Esophagus muscularis mucosa (tissue), 4 donors: Measurements from ENCODE around the gene SOCS7. TPM values are rescaled to one million over a fixed set of nuclear protein-coding genes. Genes with fewer than 3 reads are reported as not detected.

Experiments used
- DNase-seq: peaks from one replicate; pipeline ENCODE4 v3.0.0-alpha.2; 2017; ENCODE audit errors: extremely low spot score
- H3K27ac ChIP-seq, 4 donors: fragments of 200-600 bp; sonication (generic); replicated peaks in 1 of 4; 1 replicate in 3 of 4; 2 replicates in 1 of 4; pipeline ENCODE4 v1.5.1; 2016 to 2019; ENCODE audit warnings: mild to moderate bottlenecking in 1 of 4
- H3K27me3 ChIP-seq, 4 donors: fragments of 200-600 bp; sonication (generic); one replicate each; pipeline versions ENCODE4 v1.5.1 to v1.6.0; 2016 to 2019
- H3K36me3 ChIP-seq, 4 donors: fragments of 200-600 bp; sonication (generic); one replicate each; pipeline ENCODE4 v1.5.1; 2016 to 2019
- H3K4me1 ChIP-seq, 4 donors: fragments of 200-600 bp; sonication (generic); one replicate each; pipeline ENCODE4 v1.5.1; 2016 to 2019
- H3K4me3 ChIP-seq, 4 donors: fragments of 200-600 bp; sonication (generic); 1 replicate in 2 of 4; 2 replicates in 2 of 4; pipeline ENCODE4 v1.5.1; 2016 to 2019; ENCODE audit warnings: mild to moderate bottlenecking in 4 of 4, moderate library complexity in 1 of 4
- H3K9me3 ChIP-seq, 4 donors: fragments of 200-600 bp; sonication (generic); 1 replicate in 3 of 4; 2 replicates in 1 of 4; pipeline ENCODE4 v1.5.1; 2016 to 2019
- CTCF ChIP-seq, 3 experiments: fragments of 200-600 bp in 2 of 3; fragments of 450-650 bp in 1 of 3; sonication (generic) in 2 of 3; IDR thresholded peaks; one replicate each; pipeline ENCODE4 v1.5.1; 2017 to 2019; ENCODE audit warnings: antibody characterized with exemption in 3 of 3, mild to moderate bottlenecking in 2 of 3, moderate library complexity in 1 of 3
- EP300 ChIP-seq: sonication (generic); formaldehyde crosslinking; IDR thresholded peaks from one replicate; pipeline ENCODE4 v1.6.1; 2017; ENCODE audit warnings: antibody characterized with exemption
- POLR2A ChIP-seq: fragments of 450-650 bp; IDR thresholded peaks from one replicate; pipeline ENCODE4 v1.6.1; 2017; ENCODE audit warnings: antibody characterized with exemption, moderate library complexity, mild to moderate bottlenecking, low read depth
- POLR2AphosphoS5 ChIP-seq, 2 donors: sonication (generic); formaldehyde crosslinking; IDR thresholded peaks; one replicate each; pipeline ENCODE4 v1.6.1; 2017; ENCODE audit warnings: antibody characterized with exemption in 2 of 2
- WGBS: methylation state at CpG from one replicate; pipeline ENCODE4 v1.1.5; 2018; 5-methylcytosine and 5-hydroxymethylcytosine counted together
- intact Hi-C: fragments of 100-400 bp; cut with DNase I; formaldehyde crosslinking; loops from one replicate; pipeline ENCODE4 v1.15.1; 2023
- total RNA-seq, 4 donors: library from RNA; depleted of rRNA; stranded (reverse); fragments of >200 nt; gene quantifications; one replicate each; pipeline versions ENCODE4 v1.1.0 to v1.2.1, GENCODE V29; 2016

The SOCS7 gene
- total RNA-seq, 4 donors from 2014 or later = 11.2 to 18.9 (median 13.5) TPM

DNA sequence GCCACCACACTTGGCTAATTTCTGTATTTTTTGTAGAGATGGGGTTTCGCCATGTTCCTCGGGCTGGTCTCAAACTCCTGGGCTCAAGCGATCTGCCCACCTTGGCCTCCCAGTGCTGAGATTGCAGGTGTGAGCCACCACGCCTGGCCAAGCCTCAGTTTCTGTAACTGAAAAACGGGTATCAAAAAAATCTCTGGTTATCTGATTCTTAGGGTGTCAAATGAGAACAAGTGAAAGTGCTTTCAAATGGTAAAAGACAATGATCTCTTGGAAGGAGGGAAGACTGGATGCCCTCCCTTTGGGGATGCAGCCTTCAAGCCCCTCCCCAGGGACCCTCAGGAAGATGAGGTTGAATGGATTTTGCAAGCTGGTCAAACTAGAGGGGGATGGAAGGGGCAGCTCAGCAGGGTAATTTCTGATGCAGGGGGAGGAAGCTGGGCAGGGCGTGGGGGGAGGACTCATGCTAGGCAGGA, 98.9 kb downstream of the SOCS7 start:
- no peaks in the 10 kb centered on the region for H3K36me3 ChIP-seq
- peak overlapping the region; percentile 63 to 82 (median 74) for H3K27ac ChIP-seq
- intact Hi-C loops = no loop called here
- no peak for DNase-seq
- H3K9me3 ChIP-seq = no peaks in the 10 kb centered on the region
- TF ChIP-seq CTCF (IDR thresholded peaks at IDR 0.05) (no peak), POLR2A (no peak), EP300 (no peak), POLR2AphosphoS5 (IDR thresholded peaks at IDR 0.05) (no peak)
- H3K4me1 ChIP-seq = peaks cover 71 to 84% (median 78%) of the 10 kb centered on the region in 4 donors
- no peaks in the 10 kb centered on the region for H3K27me3 ChIP-seq
- 74% methylated on average over 6 of the region's 6 CpGs for WGBS
- H3K4me3 ChIP-seq = peak overlapping the region in 1 of 4 donors; percentile 30

DNA sequence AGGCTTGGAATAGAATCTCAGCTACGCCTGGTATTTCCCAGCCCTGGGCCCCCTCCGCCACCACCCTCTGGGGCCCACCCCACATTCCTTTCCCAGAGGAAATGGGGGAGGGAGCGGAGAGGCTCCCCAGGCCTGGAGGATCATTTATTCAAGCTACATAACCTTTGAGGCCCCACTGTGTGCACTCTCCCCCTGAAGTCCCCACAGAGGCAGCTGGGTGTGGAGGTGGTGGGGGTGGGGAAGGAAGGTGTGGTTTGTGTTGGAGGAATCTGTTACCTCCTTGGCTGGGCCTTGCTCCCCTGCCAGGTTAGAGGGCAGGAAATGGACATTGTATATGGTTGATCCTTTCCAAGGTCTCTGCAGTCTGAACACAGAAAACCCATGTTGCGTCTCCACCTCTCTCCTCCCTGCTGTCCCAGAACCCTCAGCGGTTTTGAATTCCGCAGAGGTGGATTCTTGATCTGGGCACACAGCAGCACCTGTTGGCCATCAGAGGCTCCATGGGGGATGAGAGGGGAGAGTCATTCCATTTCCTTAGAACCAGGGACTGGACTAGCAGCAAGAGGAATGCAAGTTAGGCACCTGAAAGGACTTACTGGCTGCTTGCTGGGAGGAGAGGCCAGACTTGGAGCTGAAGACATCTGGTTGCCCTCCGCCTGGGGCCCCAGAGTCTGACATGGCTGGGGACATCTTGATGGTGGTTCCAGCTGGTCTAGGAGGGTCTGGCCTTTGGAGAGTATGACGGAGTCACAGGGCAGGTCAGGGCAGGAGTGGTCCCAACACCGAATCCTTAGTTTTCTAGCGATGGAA, 99.6 kb downstream of the SOCS7 start:
- H3K36me3 ChIP-seq = no peaks in the 10 kb centered on the region
- peak overlapping the region; percentile 63 to 82 (median 74) for H3K27ac ChIP-seq
- peak overlapping the region; percentile 6 to 30 (median 16) for H3K4me3 ChIP-seq
- DNase-seq = no peak
- intact Hi-C loops = no loop called here
- no peaks in the 10 kb centered on the region for H3K9me3 ChIP-seq
- H3K4me1 ChIP-seq = peaks cover 77 to 91% (median 84%) of the 10 kb centered on the region in 4 donors
- no peak for TF ChIP-seq EP300
- TF ChIP-seq POLR2AphosphoS5 (IDR thresholded peaks at IDR 0.05) = peak; percentile 43 to 67
- no peak for TF ChIP-seq CTCF (IDR thresholded peaks at IDR 0.05)
- WGBS = 44% methylated on average over 10 of the region's 10 CpGs
- H3K27me3 ChIP-seq = no peaks in the 10 kb centered on the region

GRCh38 chr17:38451840-38452529, 100.3 kb downstream of the SOCS7 start:
- H3K27ac ChIP-seq = peak overlapping the region; percentile 63 to 82 (median 74)
- TF ChIP-seq POLR2AphosphoS5 (IDR thresholded peaks at IDR 0.05) = no peak
- no peak for TF ChIP-seq CTCF (IDR thresholded peaks at IDR 0.05)
- no peak for TF ChIP-seq POLR2A
- TF ChIP-seq EP300 = no peak
- intact Hi-C loops = no loop called here
- peak overlapping the region; percentile 6 to 30 (median 16) for H3K4me3 ChIP-seq
- H3K9me3 ChIP-seq = no peaks in the 10 kb centered on the region
- H3K4me1 ChIP-seq = peaks cover 83 to 92% (median 90%) of the 10 kb centered on the region in 4 donors
- no peaks in the 10 kb centered on the region for H3K27me3 ChIP-seq
- H3K36me3 ChIP-seq = no peaks in the 10 kb centered on the region
- 37% methylated on average over 18 of the region's 18 CpGs for WGBS
- no peak for DNase-seq

GRCh38 chr17:38452719-38453118, 101.1 kb downstream of the SOCS7 start:
- Histone ChIP-seq H3K9me3 (no peaks in the 10 kb centered on the region), H3K4me1 (peaks cover 86 to 92% (median 90%) of the 10 kb centered on the region in 4 donors), H3K27me3 (no peaks in the 10 kb centered on the region), H3K4me3 (peak overlapping the region in 1 of 4 donors; percentile 50), H3K27ac (peak overlapping the region; percentile 63 to 82 (median 74)), H3K36me3 (peaks cover 0 to under 1% (median under 1%) of the 10 kb centered on the region in 4 donors)
- no peak for DNase-seq
- 86% methylated on average over 5 of the region's 6 CpGs for WGBS
- intact Hi-C loops = no loop called here
- no peak for TF ChIP-seq POLR2A
- no peak for TF ChIP-seq POLR2AphosphoS5 (IDR thresholded peaks at IDR 0.05)
- no peak for TF ChIP-seq EP300
- no peak for TF ChIP-seq CTCF (IDR thresholded peaks at IDR 0.05)
